GM12872 (cell line): ENCODE data around the gene FZR1.

Source experiments
- CTCF ChIP-seq: IDR thresholded peaks from 3 replicates; pipeline ENCODE4 v1.5.1; 2011; ENCODE audit warnings: low read depth, mild to moderate bottlenecking, low read length, moderate library complexity; ENCODE audit not compliant: insufficient read depth

FZR1 gene

GRCh38 chr19:3501780-3502179 lies 4.3 kb upstream of the FZR1 start:
- no peak for TF ChIP-seq CTCF

GRCh38 chr19:3503036-3503572 lies 3.0 kb upstream of the FZR1 start:
- TF ChIP-seq CTCF, result no peak

- no peak for TF ChIP-seq CTCF
Measured at GRCh38 chr19:3504735-3505134, 1.4 kb upstream of the FZR1 start.

- TF ChIP-seq CTCF, result no peak
Measured at GRCh38 chr19:3506384-3507340, 551 bp downstream of the FZR1 start.

GRCh38 chr19:3507371-3508120 lies 1.4 kb downstream of the FZR1 start:
- TF ChIP-seq CTCF, result no peak

GRCh38 chr19:3508771-3509535 lies 2.8 kb downstream of the FZR1 start:
- no peak for TF ChIP-seq CTCF

GRCh38 chr19:3509566-3509989 lies 3.5 kb downstream of the FZR1 start:
- TF ChIP-seq CTCF, result no peak
